ENCODE data around the gene PDZRN3.

Gene PDZRN3

GRCh38 chr3:73401616-73402279, 223.0 kb downstream of the PDZRN3 start:
- CTCF ChIA-PET = no interaction called here
- no peak for DNase-seq (ENCODE audit: extremely low spot score)
- TF ChIP-seq PKNOX1 (IDR thresholded peaks at IDR 0.05) (no peak), FOXK2 (IDR thresholded peaks at IDR 0.05) (no peak), ZNF384 (IDR thresholded peaks at IDR 0.05) (no peak), LEF1 (IDR thresholded peaks at IDR 0.05; ENCODE audit: borderline replicate concordance) (no peak), ARNT (IDR thresholded peaks at IDR 0.05) (no peak), SUZ12 (IDR thresholded peaks at IDR 0.05) (no peak), L3MBTL2 (conservative IDR thresholded peaks at IDR 0.05) (no peak)
- POLR2A ChIA-PET = no interaction called here

GRCh38 chr3:73401059-73401458, 223.7 kb downstream of the PDZRN3 start:
- no peak for DNase-seq (ENCODE audit: extremely low spot score)
- POLR2A ChIA-PET = no interaction called here

GRCh38 chr3:73399666-73400253, 225.0 kb downstream of the PDZRN3 start:
- ChIA-PET CTCF (no interaction called here), POLR2A (no interaction called here)
- TF ChIP-seq PKNOX1 (IDR thresholded peaks at IDR 0.05) (no peak), FOXK2 (IDR thresholded peaks at IDR 0.05) (no peak), SUZ12 (IDR thresholded peaks at IDR 0.05) (no peak), FOXM1 (IDR thresholded peaks at IDR 0.05; ENCODE audit: borderline replicate concordance) (no peak), SP1 (IDR thresholded peaks at IDR 0.05) (no peak), HDGF (IDR thresholded peaks at IDR 0.05; ENCODE audit: borderline replicate concordance) (no peak), NFRKB (IDR thresholded peaks at IDR 0.05) (no peak), ZNF384 (IDR thresholded peaks at IDR 0.05) (no peak), L3MBTL2 (conservative IDR thresholded peaks at IDR 0.05) (no peak), CTBP1 (IDR thresholded peaks at IDR 0.05; ENCODE audit: borderline replicate concordance) (no peak), TARDBP (IDR thresholded peaks at IDR 0.05) (no peak), ELF4 (IDR thresholded peaks at IDR 0.05) (no peak), LEF1 (IDR thresholded peaks at IDR 0.05; ENCODE audit: borderline replicate concordance) (no peak), FOXA1 (IDR thresholded peaks at IDR 0.05) (no peak), ARNT (IDR thresholded peaks at IDR 0.05) (no peak), BHLHE40 (IDR thresholded peaks at IDR 0.05; ENCODE audit: borderline replicate concordance) (no peak)
- DNase-seq (ENCODE audit: extremely low spot score) = no peak

More at GRCh38 chr3:73401059-73401458, 223.7 kb downstream of the PDZRN3 start:
- TF ChIP-seq BHLHE40 (IDR thresholded peaks at IDR 0.05; ENCODE audit: borderline replicate concordance) = no peak
- CTCF ChIA-PET = no interaction called here

GRCh38 chr3:73399106-73399505, 225.6 kb downstream of the PDZRN3 start:
- TF ChIP-seq PKNOX1 (IDR thresholded peaks at IDR 0.05) (no peak), TARDBP (IDR thresholded peaks at IDR 0.05) (no peak), L3MBTL2 (conservative IDR thresholded peaks at IDR 0.05) (no peak), FOXA1 (IDR thresholded peaks at IDR 0.05) (no peak), ELF4 (IDR thresholded peaks at IDR 0.05) (no peak), BHLHE40 (IDR thresholded peaks at IDR 0.05; ENCODE audit: borderline replicate concordance) (no peak)
- ChIA-PET POLR2A (no interaction called here), CTCF (no interaction called here)
- DNase-seq (ENCODE audit: extremely low spot score) = no peak

- ChIA-PET CTCF (interaction anchor here (0.6 kb wide), 1 partner anchor 61 kb away, joined by 3 read pairs; no protein-coding TSS in a partner anchor), POLR2A (no interaction called here)
- TF ChIP-seq HDGF (IDR thresholded peaks at IDR 0.05; ENCODE audit: borderline replicate concordance) (no peak), CTBP1 (IDR thresholded peaks at IDR 0.05; ENCODE audit: borderline replicate concordance) (no peak), TARDBP (IDR thresholded peaks at IDR 0.05) (no peak), FOXK2 (IDR thresholded peaks at IDR 0.05) (no peak), FOXA1 (IDR thresholded peaks at IDR 0.05) (no peak)
- DNase-seq (ENCODE audit: extremely low spot score) = no peak
Observed at GRCh38 chr3:73398084-73398483, 226.7 kb downstream of the PDZRN3 start.

GRCh38 chr3:73394240-73394639, 230.5 kb downstream of the PDZRN3 start:
- POLR2A ChIA-PET = no interaction called here
- no peak for TF ChIP-seq TARDBP (IDR thresholded peaks at IDR 0.05)
- no peak for TF ChIP-seq BHLHE40 (IDR thresholded peaks at IDR 0.05; ENCODE audit: borderline replicate concordance)
- TF ChIP-seq LEF1 (IDR thresholded peaks at IDR 0.05; ENCODE audit: borderline replicate concordance) = no peak
- TF ChIP-seq HDGF (IDR thresholded peaks at IDR 0.05; ENCODE audit: borderline replicate concordance) = no peak
- no peak for TF ChIP-seq SP1 (IDR thresholded peaks at IDR 0.05)
- TF ChIP-seq L3MBTL2 (conservative IDR thresholded peaks at IDR 0.05) = no peak
- no peak for TF ChIP-seq FOXM1 (IDR thresholded peaks at IDR 0.05; ENCODE audit: borderline replicate concordance)
- TF ChIP-seq CTBP1 (IDR thresholded peaks at IDR 0.05; ENCODE audit: borderline replicate concordance) = no peak
- no peak for TF ChIP-seq FOXA1 (IDR thresholded peaks at IDR 0.05)
- TF ChIP-seq NFRKB (IDR thresholded peaks at IDR 0.05) = no peak
- no peak for TF ChIP-seq FOXK2 (IDR thresholded peaks at IDR 0.05)
- TF ChIP-seq SUZ12 (IDR thresholded peaks at IDR 0.05) = no peak
- TF ChIP-seq ELF4 (IDR thresholded peaks at IDR 0.05) = no peak
- no peak for DNase-seq (ENCODE audit: extremely low spot score)
- CTCF ChIA-PET = interaction anchor here (1.0 kb wide), 1 partner anchor 114 kb away, joined by 3 read pairs; no protein-coding TSS in a partner anchor

GRCh38 chr3:73393005-73393404, 231.7 kb downstream of the PDZRN3 start:
- TF ChIP-seq L3MBTL2 (conservative IDR thresholded peaks at IDR 0.05) (no peak), HDGF (IDR thresholded peaks at IDR 0.05; ENCODE audit: borderline replicate concordance) (no peak), FOXK2 (IDR thresholded peaks at IDR 0.05) (no peak), ELF4 (IDR thresholded peaks at IDR 0.05) (no peak), BHLHE40 (IDR thresholded peaks at IDR 0.05; ENCODE audit: borderline replicate concordance) (no peak), FOXM1 (IDR thresholded peaks at IDR 0.05; ENCODE audit: borderline replicate concordance) (no peak), SUZ12 (IDR thresholded peaks at IDR 0.05) (no peak), SP1 (IDR thresholded peaks at IDR 0.05) (no peak), NFRKB (IDR thresholded peaks at IDR 0.05) (no peak), LEF1 (IDR thresholded peaks at IDR 0.05; ENCODE audit: borderline replicate concordance) (no peak), TARDBP (IDR thresholded peaks at IDR 0.05) (no peak), FOXA1 (IDR thresholded peaks at IDR 0.05) (no peak), CTBP1 (IDR thresholded peaks at IDR 0.05; ENCODE audit: borderline replicate concordance) (no peak)
- ChIA-PET POLR2A (no interaction called here), CTCF (no interaction called here)
- no peak for DNase-seq (ENCODE audit: extremely low spot score)
